Measurements from ENCODE around the gene ABCC4.

The ABCC4 gene

GRCh38 chr13:95301183-95301967 lies at the start of gene ABCC4:
Gene ABCC4 (minus strand): TSS chr13:95301451. CDS start chr13:95301314, 137 bp downstream.
- DNase-seq, result peak; percentile 38

- no peak for DNase-seq
Measured at GRCh38 chr13:95349267-95349666, 48.0 kb upstream of the ABCC4 start.

GRCh38 chr13:95343944-95344343 lies 42.7 kb upstream of the ABCC4 start:
- DNase-seq, result no peak

GRCh38 chr13:95341441-95341840 lies 40.2 kb upstream of the ABCC4 start:
- DNase-seq, result no peak

GRCh38 chr13:95338905-95339304 lies 37.7 kb upstream of the ABCC4 start:
- no peak for DNase-seq

- DNase-seq, result no peak
Measured at GRCh38 chr13:95337597-95337996, 36.3 kb upstream of the ABCC4 start.

- no peak for DNase-seq
Measured at GRCh38 chr13:95335667-95336066, 34.4 kb upstream of the ABCC4 start.

GRCh38 chr13:95328386-95328785 lies 27.1 kb upstream of the ABCC4 start:
- DNase-seq, result no peak

GRCh38 chr13:95327190-95327589 lies 25.9 kb upstream of the ABCC4 start:
- no peak for DNase-seq

- no peak for DNase-seq
Measured at GRCh38 chr13:95326695-95327094, 25.4 kb upstream of the ABCC4 start.

- no peak for DNase-seq
Measured at GRCh38 chr13:95325485-95325884, 24.2 kb upstream of the ABCC4 start.

GRCh38 chr13:95323930-95324662 lies 22.8 kb upstream of the ABCC4 start:
- DNase-seq, result no peak

GRCh38 chr13:95319551-95320274 lies 18.5 kb upstream of the ABCC4 start:
- no peak for DNase-seq

GRCh38 chr13:95317039-95317989 lies 16.1 kb upstream of the ABCC4 start:
- DNase-seq, result no peak

- DNase-seq, result no peak
Measured at GRCh38 chr13:95315752-95316151, 14.5 kb upstream of the ABCC4 start.

GRCh38 chr13:95307507-95307906 lies 6.3 kb upstream of the ABCC4 start:
- no peak for DNase-seq

GRCh38 chr13:95304453-95304852 lies 3.2 kb upstream of the ABCC4 start:
- no peak for DNase-seq

GRCh38 chr13:95301968-95302393 lies 730 bp upstream of the ABCC4 start:
- DNase-seq, result peak; percentile 33

GRCh38 chr13:95300625-95301182 lies 547 bp downstream of the ABCC4 start:
- peak; percentile 2 for DNase-seq

- DNase-seq, result no peak
Measured at GRCh38 chr13:95298971-95299621, 2.2 kb downstream of the ABCC4 start.

GRCh38 chr13:95298169-95298965 lies 2.9 kb downstream of the ABCC4 start:
- DNase-seq, result no peak
